ENCODE results near the gene UBXN7.

The UBXN7 gene

GRCh38 chr3:196334982-196335381, 97.2 kb downstream of the UBXN7 start:
- peaks cover 16% of the 10 kb centered on the region for H3K4me1 ChIP-seq (ENCODE audit: insufficient read depth, low read length, severe bottlenecking)
- no peaks in the 10 kb centered on the region; the same call in 1 of the 2 replicates for H3K36me3 ChIP-seq (ENCODE audit: insufficient read depth, low read length)
- peaks cover 11% of the 10 kb centered on the region; the same call in 1 of the 2 replicates for H3K27me3 ChIP-seq (ENCODE audit: insufficient read depth, low read length)
- no peak for TF ChIP-seq EZH2 (IDR thresholded peaks at IDR 0.05; ENCODE audit: borderline replicate concordance, low read length)
- TF ChIP-seq, protein P1, sequence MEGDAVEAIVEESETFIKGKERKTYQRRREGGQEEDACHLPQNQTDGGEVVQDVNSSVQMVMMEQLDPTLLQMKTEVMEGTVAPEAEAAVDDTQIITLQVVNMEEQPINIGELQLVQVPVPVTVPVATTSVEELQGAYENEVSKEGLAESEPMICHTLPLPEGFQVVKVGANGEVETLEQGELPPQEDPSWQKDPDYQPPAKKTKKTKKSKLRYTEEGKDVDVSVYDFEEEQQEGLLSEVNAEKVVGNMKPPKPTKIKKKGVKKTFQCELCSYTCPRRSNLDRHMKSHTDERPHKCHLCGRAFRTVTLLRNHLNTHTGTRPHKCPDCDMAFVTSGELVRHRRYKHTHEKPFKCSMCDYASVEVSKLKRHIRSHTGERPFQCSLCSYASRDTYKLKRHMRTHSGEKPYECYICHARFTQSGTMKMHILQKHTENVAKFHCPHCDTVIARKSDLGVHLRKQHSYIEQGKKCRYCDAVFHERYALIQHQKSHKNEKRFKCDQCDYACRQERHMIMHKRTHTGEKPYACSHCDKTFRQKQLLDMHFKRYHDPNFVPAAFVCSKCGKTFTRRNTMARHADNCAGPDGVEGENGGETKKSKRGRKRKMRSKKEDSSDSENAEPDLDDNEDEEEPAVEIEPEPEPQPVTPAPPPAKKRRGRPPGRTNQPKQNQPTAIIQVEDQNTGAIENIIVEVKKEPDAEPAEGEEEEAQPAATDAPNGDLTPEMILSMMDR (IDR thresholded peaks at IDR 0.05; ENCODE audit: low read length): no peak
- no peaks in the 10 kb centered on the region for H3F3A ChIP-seq (ENCODE audit: insufficient read depth, low read length)
- no peak overlapping the region for H3K4me3 ChIP-seq (ENCODE audit: low read depth, low read length, poor library complexity, severe bottlenecking)
- H4K20me1 ChIP-seq (ENCODE audit: insufficient read depth, low read length): no peaks in the 10 kb centered on the region
- H3K27ac ChIP-seq (ENCODE audit: low read depth, low read length, poor library complexity, severe bottlenecking): no peak overlapping the region
- H3K79me2 ChIP-seq (ENCODE audit: insufficient read depth, low read length): no peaks in the 10 kb centered on the region
- no peak overlapping the region for H3K9ac ChIP-seq (ENCODE audit: low read length)
- H3K9me3 ChIP-seq (ENCODE audit: low read length): no peaks in the 10 kb centered on the region; the same call in 1 of the 2 replicates
- no peaks in the 10 kb centered on the region for H3K9me2 ChIP-seq (ENCODE audit: low read depth, low read length)
- no peak overlapping the region for H3K4me2 ChIP-seq (ENCODE audit: low read length)
- H2AFZ ChIP-seq (ENCODE audit: low read length): no peak overlapping the region

DNA sequence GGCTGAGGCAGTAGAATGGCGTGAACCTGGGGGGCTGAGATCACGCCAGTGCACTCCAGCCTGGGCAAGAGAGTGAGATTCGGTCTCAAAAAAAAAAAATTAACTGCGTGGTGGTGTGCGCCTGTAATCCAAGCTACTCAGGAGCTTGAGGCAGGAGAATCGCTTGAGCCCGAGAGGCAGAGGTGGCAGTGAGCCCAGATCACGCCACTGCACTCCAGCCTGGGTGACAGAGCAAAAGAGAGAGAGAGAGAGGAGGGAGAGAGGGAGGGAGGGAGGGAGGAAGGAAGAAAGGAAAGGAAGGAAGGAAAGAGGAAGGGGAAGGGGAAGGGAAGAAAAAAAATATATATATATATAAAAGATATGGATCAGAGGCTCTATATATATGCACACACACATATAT, 100.1 kb downstream of the UBXN7 start:
- Histone ChIP-seq H3K4me1 (ENCODE audit: insufficient read depth, low read length, severe bottlenecking) (peaks cover 6% of the 10 kb centered on the region), H3K9ac (ENCODE audit: low read length) (no peak overlapping the region), H2AFZ (ENCODE audit: low read length) (no peak overlapping the region), H3K27me3 (ENCODE audit: insufficient read depth, low read length) (peaks cover 2% of the 10 kb centered on the region; the same call in 1 of the 2 replicates), H3K4me2 (ENCODE audit: low read length) (no peak overlapping the region), H3K36me3 (ENCODE audit: insufficient read depth, low read length) (no peaks in the 10 kb centered on the region), H4K20me1 (ENCODE audit: insufficient read depth, low read length) (no peaks in the 10 kb centered on the region), H3K27ac (ENCODE audit: low read depth, low read length, poor library complexity, severe bottlenecking) (no peak overlapping the region), H3K4me3 (ENCODE audit: low read depth, low read length, poor library complexity, severe bottlenecking) (no peak overlapping the region), H3K79me2 (ENCODE audit: insufficient read depth, low read length) (no peaks in the 10 kb centered on the region), H3F3A (ENCODE audit: insufficient read depth, low read length) (no peaks in the 10 kb centered on the region), H3K9me3 (ENCODE audit: low read length) (no peaks in the 10 kb centered on the region; the same call in 1 of the 2 replicates), H3K9me2 (ENCODE audit: low read depth, low read length) (no peaks in the 10 kb centered on the region)
- no peak for TF ChIP-seq EZH2 (IDR thresholded peaks at IDR 0.05; ENCODE audit: borderline replicate concordance, low read length)
- TF ChIP-seq, protein P1 (IDR thresholded peaks at IDR 0.05; ENCODE audit: low read length): no peak

DNA sequence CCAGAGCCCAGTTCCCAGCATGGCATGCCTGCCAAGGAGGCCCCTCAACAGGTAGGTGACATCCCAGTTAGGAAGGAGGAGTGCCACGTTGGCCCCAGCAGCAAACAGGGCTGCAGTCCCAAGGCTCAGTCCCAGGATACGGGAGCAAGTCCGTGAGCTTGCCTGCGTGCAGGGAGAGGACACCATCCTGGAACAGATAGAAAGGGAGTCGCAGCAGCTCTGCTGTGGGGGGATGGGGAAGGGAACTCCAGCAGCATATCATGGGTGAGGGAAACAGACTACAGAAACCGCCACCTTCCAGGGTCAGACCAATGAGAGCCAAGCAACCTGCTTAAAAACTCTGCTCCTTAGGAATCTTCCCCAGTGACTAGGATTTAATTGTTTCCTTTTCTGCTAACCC, 104.8 kb downstream of the UBXN7 start:
- Histone ChIP-seq H3K27ac (ENCODE audit: low read depth, low read length, poor library complexity, severe bottlenecking) (no peak overlapping the region), H3K9me3 (ENCODE audit: low read length) (no peaks in the 10 kb centered on the region), H3K4me3 (ENCODE audit: low read depth, low read length, poor library complexity, severe bottlenecking) (no peak overlapping the region), H3K9ac (ENCODE audit: low read length) (no peak overlapping the region), H3F3A (ENCODE audit: insufficient read depth, low read length) (no peaks in the 10 kb centered on the region), H3K79me2 (ENCODE audit: insufficient read depth, low read length) (no peaks in the 10 kb centered on the region), H2AFZ (ENCODE audit: low read length) (no peak overlapping the region), H3K27me3 (ENCODE audit: insufficient read depth, low read length) (no peaks in the 10 kb centered on the region; the same call in 1 of the 2 replicates), H3K4me1 (ENCODE audit: insufficient read depth, low read length, severe bottlenecking) (no peaks in the 10 kb centered on the region), H3K36me3 (ENCODE audit: insufficient read depth, low read length) (no peaks in the 10 kb centered on the region), H3K4me2 (ENCODE audit: low read length) (no peak overlapping the region), H4K20me1 (ENCODE audit: insufficient read depth, low read length) (no peaks in the 10 kb centered on the region), H3K9me2 (ENCODE audit: low read depth, low read length) (no peaks in the 10 kb centered on the region)
- TF ChIP-seq, protein P1 (IDR thresholded peaks at IDR 0.05; ENCODE audit: low read length): no peak
- no peak for TF ChIP-seq EZH2 (IDR thresholded peaks at IDR 0.05; ENCODE audit: borderline replicate concordance, low read length)
